ENCODE results near the gene SPIB.
A peak's percentile ranks its signal among the peaks of the same experiment; 100 is the strongest.

The SPIB gene

GRCh38 chr19:50402544-50403301, 16.0 kb upstream of the SPIB start:
- H3K27me3 Mint-ChIP-seq: no peaks in the 10 kb centered on the region
- no peaks in the 10 kb centered on the region for H3K9me3 Mint-ChIP-seq
- H3K27ac Mint-ChIP-seq: no peak overlapping the region
- H3K4me1 Mint-ChIP-seq: peaks cover 9% of the 10 kb centered on the region
- H3K36me3 Mint-ChIP-seq: peaks cover 15% of the 10 kb centered on the region
- ATAC-seq (ENCODE audit: low read depth) (no peak), DNase-seq (ENCODE audit: low spot score in 2 of 2) (no peak)
- H3K4me3 Mint-ChIP-seq: no peak overlapping the region

DNA sequence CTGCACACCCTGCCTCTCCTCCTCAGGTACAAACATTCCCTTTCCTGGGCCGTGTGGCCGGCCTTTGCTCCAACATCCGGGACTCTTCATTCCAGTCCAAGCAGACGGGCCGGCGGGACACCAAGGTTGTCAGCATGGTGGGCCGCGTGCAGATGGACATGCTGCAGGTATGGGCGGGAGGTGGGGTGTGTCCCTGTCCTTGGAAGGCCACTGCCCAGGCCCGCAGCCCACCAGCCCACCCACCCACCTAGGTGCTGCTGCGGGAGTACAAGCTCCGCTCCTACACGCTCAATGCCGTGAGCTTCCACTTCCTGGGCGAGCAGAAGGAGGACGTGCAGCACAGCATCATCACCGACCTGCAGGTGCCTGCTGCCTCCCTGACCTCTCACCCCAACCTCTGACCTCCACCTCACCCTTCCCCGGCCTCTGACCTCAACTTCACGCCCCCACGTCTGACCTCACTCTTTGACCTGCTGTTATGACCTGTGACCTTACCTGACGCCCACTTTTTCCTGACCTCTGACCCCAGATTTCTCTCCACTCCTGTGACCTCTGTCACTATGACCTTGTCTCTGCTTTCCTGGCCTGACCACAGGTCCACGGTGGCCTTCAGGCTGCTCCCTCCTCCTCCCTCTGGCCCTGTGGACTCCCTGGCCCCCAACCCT, 12.4 kb upstream of the SPIB start:
- Mint-ChIP-seq H3K27ac (peak overlapping the region; percentile 39), H3K4me3 (no peak overlapping the region), H3K36me3 (peaks cover 11% of the 10 kb centered on the region), H3K4me1 (peaks cover 5% of the 10 kb centered on the region), H3K9me3 (no peaks in the 10 kb centered on the region), H3K27me3 (no peaks in the 10 kb centered on the region)
- no peak for DNase-seq (ENCODE audit: low spot score in 2 of 2)
- ATAC-seq (ENCODE audit: low read depth): no peak

- ATAC-seq (ENCODE audit: low read depth): no peak
- Mint-ChIP-seq H3K27me3 (no peaks in the 10 kb centered on the region), H3K9me3 (no peaks in the 10 kb centered on the region), H3K27ac (peak overlapping the region; percentile 39), H3K4me3 (no peak overlapping the region), H3K36me3 (peaks cover 11% of the 10 kb centered on the region), H3K4me1 (peaks cover 5% of the 10 kb centered on the region)
- DNase-seq (ENCODE audit: low spot score in 2 of 2): no peak
Measured at GRCh38 chr19:50406829-50407228, 11.9 kb upstream of the SPIB start.

DNA sequence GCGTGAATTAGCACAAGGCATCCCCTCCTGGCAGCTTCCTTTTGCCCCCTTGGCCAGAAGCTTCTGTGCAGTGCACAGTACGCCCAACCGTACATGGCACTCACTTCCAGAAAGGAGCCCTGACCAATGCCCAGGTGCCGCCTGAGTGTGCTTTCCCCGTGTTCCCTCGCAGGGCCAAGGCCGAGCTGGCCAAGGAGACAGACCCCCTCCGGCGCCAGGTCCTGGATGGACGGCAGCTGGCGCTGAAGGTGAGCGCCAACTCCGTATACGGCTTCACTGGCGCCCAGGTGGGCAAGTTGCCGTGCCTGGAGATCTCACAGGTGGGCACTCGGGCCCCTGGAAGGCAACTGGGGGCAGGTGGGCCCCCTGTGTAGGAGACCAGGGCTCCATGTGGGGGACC, 9.4 kb upstream of the SPIB start:
- DNase-seq (ENCODE audit: low spot score in 2 of 2) (no peak), ATAC-seq (ENCODE audit: low read depth) (no peak)
- no peaks in the 10 kb centered on the region for H3K9me3 Mint-ChIP-seq
- H3K4me3 Mint-ChIP-seq: no peak overlapping the region
- H3K27ac Mint-ChIP-seq: no peak overlapping the region
- no peaks in the 10 kb centered on the region for H3K27me3 Mint-ChIP-seq
- peaks cover 13% of the 10 kb centered on the region for H3K36me3 Mint-ChIP-seq
- peaks cover 5% of the 10 kb centered on the region for H3K4me1 Mint-ChIP-seq

- Mint-ChIP-seq H3K4me3 (no peak overlapping the region), H3K36me3 (peaks cover 13% of the 10 kb centered on the region), H3K27me3 (no peaks in the 10 kb centered on the region), H3K4me1 (peaks cover 12% of the 10 kb centered on the region), H3K27ac (no peak overlapping the region), H3K9me3 (no peaks in the 10 kb centered on the region)
- DNase-seq (ENCODE audit: low spot score in 2 of 2) (no peak), ATAC-seq (ENCODE audit: low read depth) (no peak)
Measured at GRCh38 chr19:50410109-50410508, 8.6 kb upstream of the SPIB start.

DNA sequence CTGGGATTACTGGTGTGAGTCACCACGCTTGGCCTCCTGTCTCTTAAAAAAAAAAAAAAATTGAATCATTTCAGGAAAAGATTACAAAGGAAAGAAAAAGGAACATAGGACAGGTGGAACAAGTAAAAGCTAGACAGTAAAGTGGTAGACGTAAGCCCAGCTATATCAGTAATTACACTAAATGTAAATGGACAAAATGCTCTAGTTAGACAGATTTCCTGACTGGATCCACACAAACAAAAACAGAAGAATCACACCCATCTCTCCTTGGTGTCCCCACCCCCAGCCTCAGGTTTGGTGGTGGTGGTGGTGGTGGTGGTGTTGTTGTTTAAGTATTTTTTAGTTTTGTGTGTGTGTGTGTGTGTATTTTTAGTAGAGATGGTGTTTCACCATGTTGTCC, 6.3 kb upstream of the SPIB start:
- peaks cover 4% of the 10 kb centered on the region for H3K36me3 Mint-ChIP-seq
- no peaks in the 10 kb centered on the region for H3K27me3 Mint-ChIP-seq
- H3K4me1 Mint-ChIP-seq: peaks cover 19% of the 10 kb centered on the region
- DNase-seq (ENCODE audit: low spot score in 2 of 2): no peak
- H3K27ac Mint-ChIP-seq: no peak overlapping the region
- no peaks in the 10 kb centered on the region for H3K9me3 Mint-ChIP-seq
- no peak overlapping the region for H3K4me3 Mint-ChIP-seq
- no peak for ATAC-seq (ENCODE audit: low read depth)

DNA sequence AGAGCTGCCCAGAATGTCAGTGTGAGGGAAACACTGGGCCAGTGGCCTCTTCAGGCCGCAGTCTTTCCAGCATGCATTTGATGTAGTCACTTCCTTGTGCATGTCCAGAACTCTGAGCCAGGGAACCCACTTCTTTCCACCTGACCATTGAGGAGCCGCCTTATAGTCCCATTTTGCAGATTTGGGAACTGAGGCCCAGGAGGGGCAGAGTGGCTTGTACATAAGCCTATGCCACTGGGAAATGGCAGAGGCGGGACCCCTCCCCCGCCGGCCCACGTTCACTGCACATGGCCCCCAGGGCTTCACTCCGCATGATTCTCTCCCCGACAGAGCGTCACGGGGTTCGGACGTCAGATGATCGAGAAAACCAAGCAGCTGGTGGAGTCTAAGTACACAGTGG, 5.6 kb upstream of the SPIB start:
- ATAC-seq (ENCODE audit: low read depth) (no peak), DNase-seq (ENCODE audit: low spot score in 2 of 2) (no peak)
- Mint-ChIP-seq H3K27me3 (no peaks in the 10 kb centered on the region), H3K9me3 (no peaks in the 10 kb centered on the region), H3K4me3 (no peak overlapping the region), H3K36me3 (peaks cover 4% of the 10 kb centered on the region), H3K27ac (no peak overlapping the region), H3K4me1 (peaks cover 19% of the 10 kb centered on the region)

DNA sequence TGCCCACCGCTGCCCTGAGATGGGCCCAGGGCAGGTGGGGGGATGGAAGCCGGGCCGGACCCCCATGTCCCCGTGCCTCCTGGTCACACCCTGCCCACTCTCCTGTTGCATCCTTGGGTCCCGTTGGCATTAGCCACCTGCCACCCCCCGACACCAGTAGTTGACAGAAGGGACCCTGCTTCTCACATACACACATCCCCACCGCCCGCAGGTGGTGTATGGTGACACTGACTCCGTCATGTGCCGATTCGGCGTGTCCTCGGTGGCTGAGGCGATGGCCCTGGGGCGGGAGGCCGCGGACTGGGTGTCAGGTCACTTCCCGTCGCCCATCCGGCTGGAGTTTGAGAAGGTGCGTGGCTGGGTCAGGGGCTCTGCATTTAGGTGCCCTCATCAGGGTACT, 5.2 kb upstream of the SPIB start:
- DNase-seq (ENCODE audit: low spot score in 2 of 2): no peak
- Mint-ChIP-seq H3K9me3 (no peaks in the 10 kb centered on the region), H3K27me3 (no peaks in the 10 kb centered on the region), H3K4me3 (no peak overlapping the region), H3K27ac (no peak overlapping the region), H3K4me1 (peaks cover 19% of the 10 kb centered on the region), H3K36me3 (peaks cover 4% of the 10 kb centered on the region)
- ATAC-seq (ENCODE audit: low read depth): no peak

DNA sequence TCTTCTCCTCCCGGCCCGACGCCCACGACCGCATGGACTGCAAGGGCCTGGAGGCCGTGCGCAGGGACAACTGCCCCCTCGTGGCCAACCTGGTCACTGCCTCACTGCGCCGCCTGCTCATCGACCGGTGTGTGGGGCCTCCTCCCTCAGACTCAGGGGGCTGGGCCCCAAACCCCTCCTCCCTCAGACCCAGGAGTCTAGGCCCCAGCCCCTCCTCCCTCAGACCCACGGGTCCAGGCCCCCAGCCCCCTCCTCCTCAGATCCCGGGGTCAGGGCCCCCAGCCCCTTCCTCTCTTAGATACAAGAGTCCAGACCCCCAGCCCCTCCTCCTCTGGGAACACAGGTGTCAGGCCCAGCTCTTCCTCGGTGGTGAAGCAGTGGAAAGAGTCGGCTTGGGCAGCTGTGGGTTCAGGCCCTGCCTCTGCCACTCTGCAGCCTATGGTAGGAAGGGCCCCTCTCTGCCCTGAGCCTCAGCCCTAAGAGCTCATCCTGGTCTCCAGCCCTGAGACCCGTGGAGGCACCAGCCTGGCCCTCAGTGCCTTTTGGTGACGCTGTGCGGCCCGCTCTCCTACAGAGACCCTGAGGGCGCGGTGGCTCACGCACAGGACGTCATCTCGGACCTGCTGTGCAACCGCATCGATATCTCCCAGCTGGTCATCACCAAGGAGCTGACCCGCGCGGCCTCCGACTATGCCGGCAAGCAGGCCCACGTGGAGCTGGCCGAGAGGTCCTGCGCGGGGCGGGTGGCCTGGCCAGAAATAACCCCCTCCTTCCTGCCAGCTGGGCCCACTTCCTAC, 3.7 kb upstream of the SPIB start:
- peaks cover 27% of the 10 kb centered on the region for H3K4me1 Mint-ChIP-seq
- peak overlapping the region; percentile 84 for H3K4me3 Mint-ChIP-seq
- no peaks in the 10 kb centered on the region for H3K9me3 Mint-ChIP-seq
- peak; percentile 92 to 95 for DNase-seq (ENCODE audit: low spot score in 2 of 2)
- ATAC-seq (ENCODE audit: low read depth): peak; percentile 46
- H3K27me3 Mint-ChIP-seq: no peaks in the 10 kb centered on the region
- H3K36me3 Mint-ChIP-seq: peaks cover 13% of the 10 kb centered on the region
- H3K27ac Mint-ChIP-seq: peak overlapping the region; percentile 98

DNA sequence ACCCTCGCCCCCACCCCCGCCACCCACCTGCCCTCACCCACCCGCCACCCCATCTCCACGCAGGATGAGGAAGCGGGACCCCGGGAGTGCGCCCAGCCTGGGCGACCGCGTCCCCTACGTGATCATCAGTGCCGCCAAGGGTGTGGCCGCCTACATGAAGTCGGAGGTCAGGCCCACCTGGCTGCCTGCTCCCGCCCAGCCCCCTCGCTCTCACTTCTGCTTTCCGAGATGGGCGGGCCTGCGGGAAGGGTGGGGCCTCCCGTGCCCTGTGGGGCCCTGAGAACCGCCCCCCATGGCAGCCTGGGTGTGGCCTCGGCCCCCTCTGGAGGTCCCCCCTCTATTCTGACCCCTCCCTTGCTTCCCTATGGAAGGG, 3.1 kb upstream of the SPIB start:
- Mint-ChIP-seq H3K27me3 (no peaks in the 10 kb centered on the region), H3K4me3 (peak overlapping the region; percentile 84), H3K36me3 (peaks cover 18% of the 10 kb centered on the region), H3K27ac (peak overlapping the region; percentile 98), H3K4me1 (peaks cover 32% of the 10 kb centered on the region), H3K9me3 (no peaks in the 10 kb centered on the region)
- ATAC-seq (ENCODE audit: low read depth): peak; percentile 71
- peak; percentile 90 to 94 for DNase-seq (ENCODE audit: low spot score in 2 of 2)

DNA sequence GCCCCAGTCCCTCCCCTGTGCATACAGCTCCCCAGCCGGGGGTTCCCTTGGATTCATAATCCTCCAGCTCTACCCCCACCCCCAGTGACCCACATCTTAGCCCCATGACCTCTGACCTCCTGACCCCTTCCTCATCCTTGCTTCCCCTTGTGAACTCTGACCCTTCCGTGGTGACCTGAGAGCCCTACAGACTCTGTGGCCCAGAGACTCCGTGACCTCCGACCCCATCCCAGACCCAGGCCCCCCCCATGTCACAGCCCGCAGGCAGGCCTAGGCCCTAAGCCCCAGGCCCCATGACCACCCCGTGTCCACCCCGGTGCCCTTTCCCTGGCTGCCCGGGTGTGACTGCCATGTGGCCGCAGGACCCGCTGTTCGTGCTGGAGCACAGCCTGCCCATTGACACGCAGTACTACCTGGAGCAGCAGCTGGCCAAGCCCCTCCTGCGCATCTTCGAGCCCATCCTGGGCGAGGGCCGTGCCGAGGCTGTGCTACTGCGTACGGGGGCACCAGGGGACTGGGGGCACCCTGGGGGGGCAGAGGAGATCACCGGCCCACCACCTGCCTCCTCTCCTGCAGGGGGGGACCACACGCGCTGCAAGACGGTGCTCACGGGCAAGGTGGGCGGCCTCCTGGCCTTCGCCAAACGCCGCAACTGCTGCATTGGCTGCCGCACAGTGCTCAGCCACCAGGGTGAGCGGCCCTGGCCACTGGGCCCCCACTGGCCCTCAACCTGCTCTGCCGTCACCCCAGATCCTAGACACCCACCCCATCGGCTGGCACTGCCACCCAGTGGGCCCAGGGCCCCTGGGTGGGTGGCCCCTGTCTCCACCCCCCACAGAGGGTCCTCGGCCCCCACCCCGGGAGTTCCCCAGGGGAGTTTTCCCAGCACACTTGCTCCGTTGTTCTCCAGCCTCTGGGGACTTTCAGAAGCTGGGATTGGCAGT, 2.4 kb upstream of the SPIB start:
- no peak for ATAC-seq (ENCODE audit: low read depth)
- Mint-ChIP-seq H3K36me3 (peaks cover 22% of the 10 kb centered on the region), H3K4me3 (peak overlapping the region; percentile 84), H3K27ac (peak overlapping the region; percentile 98), H3K4me1 (peaks cover 36% of the 10 kb centered on the region), H3K27me3 (no peaks in the 10 kb centered on the region), H3K9me3 (no peaks in the 10 kb centered on the region)
- peak in 1 of 2 donors; percentile 55 for DNase-seq (ENCODE audit: low spot score in 2 of 2)

GRCh38 chr19:50417111-50418081, 1.3 kb upstream of the SPIB start:
- H3K9me3 Mint-ChIP-seq: no peaks in the 10 kb centered on the region
- peak; percentile 1 for ATAC-seq (ENCODE audit: low read depth)

More at GRCh38 chr19:50417111-50418081, 1.3 kb upstream of the SPIB start:
- Mint-ChIP-seq H3K27ac (peak overlapping the region; percentile 98), H3K27me3 (no peaks in the 10 kb centered on the region), H3K4me3 (peak overlapping the region; percentile 100), H3K36me3 (peaks cover 26% of the 10 kb centered on the region), H3K4me1 (peaks cover 40% of the 10 kb centered on the region)
- peak in 1 of 2 donors; percentile 59 for DNase-seq (ENCODE audit: low spot score in 2 of 2)

Data from memory B cell (primary cell).